Fibroblast of mammary gland (primary cell): ENCODE data around the gene TMEM238.

Experiments used
- DNase-seq: peaks from one replicate; pipeline ENCODE4 v3.0.0-alpha.2; 2010; ENCODE audit warnings: low read depth
- H3K4me3 ChIP-seq: 2 replicates; pipeline ENCODE4 v1.5.1; 2011; ENCODE audit warnings: low read depth, mild to moderate bottlenecking, low read length, moderate library complexity; ENCODE audit not compliant: control insufficient read depth
- CTCF ChIP-seq: conservative IDR thresholded peaks from 2 replicates; pipeline ENCODE4 v1.5.1; 2011; ENCODE audit warnings: low read depth, low read length, inconsistent platforms; ENCODE audit not compliant: control insufficient read depth, insufficient read depth

Gene TMEM238

GRCh38 chr19:55362174-55362989 lies 21.7 kb downstream of the TMEM238 start:
- DNase-seq: no peak
- no peak overlapping the region for H3K4me3 ChIP-seq
- no peak for TF ChIP-seq CTCF

GRCh38 chr19:55360902-55361301 lies 23.2 kb downstream of the TMEM238 start:
- no peak for TF ChIP-seq CTCF
- no peak overlapping the region for H3K4me3 ChIP-seq
- no peak for DNase-seq

DNA sequence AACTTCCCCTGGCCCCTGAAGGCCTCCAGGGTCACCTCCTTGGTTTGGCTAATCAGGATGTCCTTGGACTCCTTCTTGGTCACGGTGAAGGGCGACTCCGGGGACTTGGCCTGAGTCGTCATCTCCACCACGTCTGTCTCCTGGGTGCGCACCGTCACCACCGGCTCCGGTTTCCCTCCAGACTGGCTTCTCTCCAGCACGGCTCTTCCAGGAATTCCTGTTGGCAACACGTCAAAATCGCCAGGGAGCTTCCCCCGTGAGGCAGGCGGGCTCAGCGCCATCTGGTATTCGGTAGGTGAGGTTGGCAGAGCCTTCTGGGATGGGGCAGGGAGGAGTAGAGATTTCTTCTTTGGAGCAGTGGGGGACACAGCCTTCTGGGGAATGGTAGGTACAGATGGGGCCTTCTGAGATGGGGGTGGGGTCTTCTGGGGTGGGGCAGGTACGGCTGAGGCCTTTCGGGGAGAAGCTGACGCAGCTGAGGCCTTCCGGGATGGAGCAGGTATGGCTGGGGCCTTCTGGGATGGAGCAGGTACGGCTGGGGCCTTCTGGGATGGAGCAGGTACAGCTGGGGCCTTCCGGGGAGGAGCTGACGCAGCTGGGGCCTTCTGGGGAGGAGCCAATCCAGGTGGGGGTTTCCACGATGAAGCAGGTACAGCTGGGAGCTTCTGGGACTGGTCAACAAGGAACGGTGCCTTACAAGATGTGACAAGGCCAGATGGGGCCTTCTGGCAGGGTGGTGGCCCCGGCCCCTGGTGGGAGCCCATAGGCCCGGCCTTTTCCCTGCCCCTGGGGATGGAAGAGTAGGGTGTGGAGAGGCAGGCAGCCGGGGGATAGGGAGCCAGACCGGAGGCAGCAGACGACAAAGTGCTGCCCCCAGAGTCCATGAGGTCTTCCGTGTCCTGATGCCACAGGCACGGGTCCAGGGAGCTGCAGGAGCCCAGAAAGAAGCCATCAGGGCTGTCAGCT lies 24.9 kb downstream of the TMEM238 start:
- no peak for DNase-seq
- no peak overlapping the region for H3K4me3 ChIP-seq
- TF ChIP-seq CTCF: no peak

GRCh38 chr19:55358493-55358892 lies 25.6 kb downstream of the TMEM238 start:
- TF ChIP-seq CTCF: no peak
- H3K4me3 ChIP-seq: no peak overlapping the region
- no peak for DNase-seq

GRCh38 chr19:55355213-55355821 lies 28.8 kb downstream of the TMEM238 start:
- TF ChIP-seq CTCF: no peak
- no peak overlapping the region for H3K4me3 ChIP-seq
- DNase-seq: no peak

GRCh38 chr19:55354698-55355212 lies 29.3 kb downstream of the TMEM238 start, which contains the start of gene COX6B2:
Gene COX6B2 (minus strand): TSS chr19:55354719. CDS start chr19:55354521, 198 bp downstream.
- DNase-seq: no peak
- H3K4me3 ChIP-seq: peak within 1 kb of the TSS; percentile 31
- TF ChIP-seq CTCF: no peak
